Glomerular endothelial cell (primary cell): ENCODE data around the gene SLC20A1. TPM values are rescaled to one million over a fixed set of nuclear protein-coding genes. Genes with fewer than 3 reads are reported as not detected.
"Not testable (repeated sequence)": the region's sequence is repeated elsewhere in the genome, so short reads cannot be mapped to it uniquely, and the experiment has no call there.

Source experiments
- DNase-seq: peaks from one replicate; pipeline ENCODE4 v3.0.0-alpha.2; 2011; ENCODE audit warnings: low read depth, low spot score; ENCODE audit errors: extremely low read depth
- total RNA-seq: library from RNA; depleted of rRNA; stranded (reverse); fragments of >200 nt; gene quantifications from 2 replicates; pipeline ENCODE4 v1.2.3, GENCODE V29; 2015

The SLC20A1 gene
- total RNA-seq, 1 donor from 2014 or later, result 90.7 TPM

GRCh38 chr2:112646102-112646719 lies 472 bp downstream of the SLC20A1 start:
- DNase-seq, result no peak

GRCh38 chr2:112646791-112647689 lies 1.3 kb downstream of the SLC20A1 start:
- DNase-seq, result no peak

DNA sequence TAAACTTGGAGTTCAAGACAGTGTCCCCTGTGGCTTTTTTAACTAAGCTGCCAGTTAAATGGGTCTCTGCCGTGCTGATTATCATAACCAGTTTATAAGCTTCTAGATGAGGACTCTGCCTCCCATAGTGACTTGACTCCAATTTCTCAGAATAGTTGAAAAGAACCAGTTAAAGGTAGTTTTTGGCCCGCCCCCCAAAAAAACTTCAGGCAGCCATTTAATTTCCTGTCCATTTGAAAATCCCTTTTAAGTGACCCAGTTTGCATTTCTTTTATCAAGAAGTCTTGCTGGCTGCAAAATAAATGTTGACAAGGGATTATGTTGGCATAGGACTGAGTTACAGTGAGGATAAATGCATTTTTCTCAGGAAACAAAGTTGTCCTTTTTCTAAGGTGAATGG lies 2.3 kb downstream of the SLC20A1 start:
- no peak for DNase-seq

- no peak for DNase-seq
Observed at GRCh38 chr2:112656679-112657078, 10.9 kb downstream of the SLC20A1 start.

DNA sequence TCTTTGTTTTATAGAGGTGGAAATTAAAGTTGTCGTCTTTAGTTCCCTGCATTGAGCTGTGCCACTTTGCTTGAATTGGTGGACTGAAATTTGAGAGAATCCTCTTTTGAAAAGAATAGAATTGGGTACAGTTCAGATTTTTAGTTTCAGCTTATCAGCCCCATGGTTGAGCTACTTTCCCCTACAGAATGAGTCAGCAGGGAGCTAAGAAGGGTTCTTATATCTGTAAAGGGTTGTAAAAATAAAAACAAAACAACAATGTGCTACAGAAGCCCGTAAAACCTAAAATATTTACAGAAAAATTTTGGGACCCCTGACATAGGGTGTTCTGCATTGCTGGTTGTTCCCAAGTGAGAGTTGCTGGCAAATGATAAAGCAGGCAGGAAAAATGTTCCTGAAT lies 12.6 kb downstream of the SLC20A1 start:
- DNase-seq, result no peak

- no peak for DNase-seq
Observed at GRCh38 chr2:112658839-112659667, 13.3 kb downstream of the SLC20A1 start.

- no peak for DNase-seq
Observed at GRCh38 chr2:112660138-112660537, 14.4 kb downstream of the SLC20A1 start.

DNA sequence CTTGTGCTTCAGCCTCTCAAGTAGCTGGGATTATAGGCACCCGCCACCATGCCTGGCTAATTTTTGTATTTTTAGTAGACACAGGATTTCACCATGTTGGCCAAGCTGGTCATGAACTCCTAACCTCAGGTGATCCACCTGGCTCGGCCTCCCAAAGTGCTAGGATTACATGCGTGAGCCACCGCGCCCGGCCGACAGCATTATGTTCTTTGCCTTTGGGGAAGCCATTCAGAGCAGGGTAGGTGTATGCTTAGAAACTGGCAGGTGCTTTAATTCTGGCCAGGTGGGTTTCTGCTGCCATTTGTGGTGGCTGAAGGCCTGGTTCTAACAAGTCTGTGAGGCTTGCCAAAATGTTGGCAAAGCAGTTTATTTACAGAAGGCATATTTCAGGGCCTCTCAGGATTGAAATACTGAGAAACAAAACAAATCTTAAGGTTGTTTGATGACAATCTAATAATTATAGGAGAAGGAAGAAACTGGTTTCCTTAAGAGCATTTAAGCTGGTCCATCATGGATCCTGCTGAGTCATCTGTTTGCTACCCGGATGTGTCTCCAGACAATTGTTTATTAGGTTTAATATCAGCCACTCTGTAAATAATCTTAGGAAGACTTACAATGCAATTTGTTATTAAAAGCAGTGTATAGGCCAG lies 16.0 kb downstream of the SLC20A1 start:
- DNase-seq, result no peak

GRCh38 chr2:112662704-112663103 lies 17.0 kb downstream of the SLC20A1 start:
- DNase-seq, result no peak

- no peak for DNase-seq
Observed at GRCh38 chr2:112664689-112665088, 18.9 kb downstream of the SLC20A1 start.

GRCh38 chr2:112665113-112665780 lies 19.5 kb downstream of the SLC20A1 start:
- DNase-seq, result no peak

- no peak for DNase-seq
Observed at GRCh38 chr2:112666761-112667122, 21.0 kb downstream of the SLC20A1 start.

DNA sequence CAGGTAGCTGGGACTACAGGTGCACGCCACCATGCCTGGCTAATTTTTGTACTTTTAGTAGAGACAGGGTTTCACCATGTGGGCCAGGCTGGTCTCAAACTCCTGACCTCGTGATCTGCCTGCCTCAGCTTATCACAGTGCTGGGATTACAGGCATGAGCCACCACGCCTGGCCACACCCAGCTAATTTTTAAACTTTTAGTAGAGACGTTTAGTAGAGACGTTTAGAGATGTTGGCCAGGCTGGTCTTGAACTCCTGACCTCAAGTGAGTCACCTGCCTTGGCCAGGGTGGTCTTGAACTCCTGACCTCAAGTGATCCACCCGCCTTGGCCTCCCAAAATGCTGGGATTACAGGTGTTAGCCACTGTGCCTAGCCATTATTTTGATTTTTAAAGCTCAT lies 21.8 kb downstream of the SLC20A1 start:
- DNase-seq, result not testable (repeated sequence)

DNA sequence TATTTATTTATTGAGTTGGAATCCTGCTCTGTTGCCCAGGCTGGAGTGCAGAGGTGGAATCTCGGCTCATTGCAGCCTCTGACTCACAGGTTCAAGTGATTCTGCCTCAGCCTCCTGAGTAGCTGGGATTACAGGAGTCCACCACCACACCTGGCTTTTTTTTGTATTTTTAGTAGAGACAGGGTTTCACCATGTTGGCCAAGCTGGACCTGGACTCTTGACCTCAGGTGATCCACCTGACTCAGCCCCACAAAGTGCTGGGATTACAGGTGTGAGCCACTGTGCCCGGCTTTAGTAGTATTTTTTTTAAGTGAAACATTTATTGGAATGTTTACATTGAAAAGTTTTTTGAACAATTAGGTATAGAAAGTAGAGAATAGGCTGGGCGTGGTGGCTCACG lies 23.9 kb downstream of the SLC20A1 start:
- DNase-seq, result no peak

DNA sequence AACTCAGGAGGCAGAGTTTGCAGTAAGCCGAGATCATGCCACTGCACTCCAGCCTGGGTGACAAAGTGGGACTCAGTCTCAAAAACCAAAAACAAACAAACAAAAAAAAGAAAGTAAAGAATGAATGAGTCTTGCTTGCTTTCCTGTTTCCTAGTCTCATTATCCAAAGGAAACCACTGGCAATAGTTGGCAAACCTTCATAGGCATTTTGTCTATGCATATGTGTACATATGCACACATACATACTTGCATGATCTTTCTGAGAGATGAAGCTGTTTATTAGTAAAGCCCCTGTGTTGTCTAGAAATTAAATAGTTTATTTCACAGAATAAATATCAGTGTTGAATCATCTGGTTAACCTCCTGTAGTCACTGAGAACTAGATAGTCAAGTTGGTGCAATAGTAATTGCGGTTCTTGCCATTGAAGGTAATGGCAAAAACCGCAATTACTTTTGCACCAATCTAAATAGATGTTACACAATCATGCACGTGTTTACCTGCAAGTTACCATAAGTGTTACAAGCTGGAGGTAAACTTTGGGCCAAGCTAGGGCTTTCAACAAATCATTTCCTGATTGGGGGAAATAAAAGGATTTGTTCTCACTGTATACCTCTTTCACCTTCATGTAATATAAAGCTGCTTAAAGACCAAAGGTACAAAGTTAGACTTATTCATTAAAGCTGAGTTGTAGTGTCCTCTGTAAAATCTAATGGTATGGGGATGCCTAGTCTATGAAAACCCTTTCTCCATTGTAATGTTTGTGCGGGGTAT lies 24.7 kb downstream of the SLC20A1 start:
- no peak for DNase-seq

DNA sequence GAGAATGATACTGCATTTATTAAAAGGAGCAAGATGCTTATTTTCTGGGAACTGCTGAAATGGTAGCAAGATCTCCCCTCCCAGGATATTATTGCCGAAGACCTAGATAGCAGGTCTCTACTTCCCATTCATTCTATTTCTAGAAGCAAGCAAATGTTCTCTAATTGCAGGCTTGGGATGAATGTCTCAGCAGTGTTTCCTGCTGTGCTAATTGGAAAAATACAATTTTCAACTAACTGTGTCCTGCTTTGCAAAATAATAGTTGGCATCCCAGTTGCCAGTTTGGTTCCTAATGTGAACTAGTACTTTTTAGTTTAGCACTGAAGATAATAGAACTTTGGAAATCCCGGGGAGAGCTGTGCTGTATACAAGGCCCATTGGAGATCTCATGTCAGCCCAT lies 26.1 kb downstream of the SLC20A1 start:
- DNase-seq, result no peak

DNA sequence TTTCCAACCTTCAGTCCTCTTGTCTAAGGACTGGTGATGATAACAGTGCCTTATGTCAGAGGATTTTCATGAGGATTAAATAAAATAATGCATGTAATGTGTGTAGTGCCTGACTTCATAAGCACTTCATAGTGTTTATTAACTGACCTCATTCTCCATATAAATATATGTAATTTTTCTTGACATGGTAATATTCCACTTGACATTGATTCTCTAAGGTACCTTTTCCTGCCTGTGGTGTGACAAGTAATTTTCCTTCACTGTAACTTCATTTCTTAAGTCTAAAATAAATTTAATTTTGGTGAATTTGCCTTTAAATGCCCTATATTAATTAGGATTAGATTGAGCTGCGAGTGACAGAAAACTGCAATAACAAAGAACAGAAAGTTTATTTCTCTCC lies 27.3 kb downstream of the SLC20A1 start:
- no peak for DNase-seq

DNA sequence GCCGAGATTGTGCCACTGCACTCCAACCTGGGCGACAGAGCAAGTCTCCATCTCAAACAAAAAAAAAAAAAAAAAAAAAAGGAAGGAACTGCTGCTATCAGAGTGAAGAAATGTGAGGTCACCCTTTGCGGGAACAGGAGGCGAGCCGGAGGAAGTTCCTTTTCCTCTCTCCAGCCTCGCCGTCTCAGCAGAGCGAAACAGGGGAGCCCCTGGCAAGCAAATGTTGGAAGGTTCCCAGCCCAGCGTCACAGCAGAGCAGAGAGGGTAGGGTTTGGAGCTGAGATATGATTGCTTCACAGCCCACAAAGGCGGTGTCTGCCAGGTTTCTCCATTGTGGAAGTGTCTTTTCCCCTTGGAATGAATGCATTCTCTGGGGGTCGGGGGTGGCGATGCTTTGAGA lies 28.5 kb downstream of the SLC20A1 start:
- DNase-seq, result peak; percentile 44

DNA sequence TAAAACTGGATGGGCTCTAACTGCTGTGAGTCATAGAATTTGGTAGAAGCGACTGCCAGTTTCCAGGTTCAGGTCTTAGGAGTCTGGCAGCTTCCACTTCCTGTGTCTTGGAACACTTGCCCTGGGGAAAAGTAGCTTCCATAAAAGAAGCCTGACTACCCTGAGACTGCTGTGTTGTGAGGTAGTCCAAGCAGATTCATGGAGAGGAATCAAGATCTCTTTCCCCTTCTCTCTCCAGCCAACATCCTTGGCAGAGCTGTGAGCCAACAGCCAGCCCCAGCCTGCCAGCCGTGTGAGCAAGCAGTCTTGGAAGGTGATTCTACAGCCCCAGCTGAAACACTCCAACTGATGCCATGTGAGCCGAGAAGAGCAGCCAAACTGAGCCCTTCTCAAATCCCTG lies 33.7 kb downstream of the SLC20A1 start:
- no peak for DNase-seq

DNA sequence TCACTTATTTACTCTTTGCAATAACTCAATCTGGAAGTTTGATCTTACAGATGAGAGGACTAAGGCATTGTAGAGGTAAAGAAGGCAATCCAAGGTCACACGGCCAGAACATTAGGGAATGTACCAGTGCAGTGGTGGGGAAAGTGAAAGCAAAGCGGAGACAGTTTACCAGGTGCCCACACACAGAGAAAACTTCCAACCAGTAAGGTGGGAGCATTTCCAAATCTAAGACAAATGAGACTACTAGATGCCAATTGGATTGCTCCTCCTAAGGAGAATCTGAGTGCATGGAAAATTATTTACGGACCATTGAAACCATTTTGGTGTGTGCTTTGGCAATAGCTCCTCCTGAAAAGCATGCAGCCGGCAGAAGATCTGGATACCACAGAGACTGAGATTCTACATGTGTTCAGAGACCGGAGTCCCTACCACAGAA lies 34.9 kb downstream of the SLC20A1 start:
- DNase-seq, result no peak
